B cell (primary cell): ENCODE measurements around the gene PPP1R2. TPM values are rescaled to one million over a fixed set of nuclear protein-coding genes. Genes with fewer than 3 reads are reported as not detected.

ENCODE experiments used
- ATAC-seq: fragments of 200-7000 bp; cut with Tn5 transposase; one replicate; pipeline ENCODE4 v1.10.0; 2021; ENCODE audit warnings: low read depth, mild to moderate bottlenecking, moderate number of reproducible peaks, moderate library complexity
- CTCF ChIA-PET: fragments of 350-600 bp; sonication (Branson Sonifier 250); formaldehyde crosslinking; loops from one replicate; lab custom pipeline; 2021; ENCODE audit warnings: antibody characterized with exemption, inconsistent platforms; lab: Charles Lee
- POLR2A ChIA-PET: fragments of 350-600 bp; sonication (Branson Sonifier 250); formaldehyde crosslinking; loops from one replicate; lab custom pipeline; 2021; ENCODE audit warnings: antibody characterized with exemption; lab: Charles Lee
- DNase-seq: peaks from one replicate; pipeline ENCODE4 v3.0.0; 2013
- H2AFZ ChIP-seq: 2 replicates; pipeline ENCODE4 v1.6.1; 2012; ENCODE audit warnings: mild to moderate bottlenecking, low read depth, low read length; ENCODE audit not compliant: insufficient read depth, poor library complexity, severe bottlenecking
- H3K27ac ChIP-seq, 2 donors: 1 replicate in 1 of 2; 2 replicates in 1 of 2; pipeline ENCODE4 v1.5.1; 2012 to 2013; ENCODE audit warnings: low read length in 2 of 2, mild to moderate bottlenecking in 2 of 2, moderate library complexity in 1 of 2
- H3K27me3 ChIP-seq, 4 experiments: fragments of 200-600 bp in 1 of 4; sonication (generic) in 1 of 4; replicated peaks in 1 of 4; 1 replicate in 2 of 4; 2 replicates in 2 of 4; pipeline versions ENCODE4 v1.6.1 to v1.7.0; 2013 to 2016; ENCODE audit warnings: low read length in 3 of 4, mild to moderate bottlenecking in 2 of 4, mixed read lengths in 1 of 4, moderate library complexity in 1 of 4; ENCODE audit not compliant: insufficient read depth in 4 of 4, control insufficient read depth in 3 of 4; ENCODE audit errors: control extremely low read depth in 1 of 4
- H3K36me3 ChIP-seq, 2 experiments: replicated peaks in 1 of 2; 1 replicate in 1 of 2; 2 replicates in 1 of 2; pipeline versions ENCODE4 v1.6.1 to v1.7.1; 2013; ENCODE audit warnings: low read length in 1 of 2; ENCODE audit not compliant: insufficient read depth in 2 of 2, control insufficient read depth in 1 of 2; ENCODE audit errors: control extremely low read depth in 1 of 2, extremely low read depth in 1 of 2
- H3K4me1 ChIP-seq, 2 donors: fragments of 200-600 bp in 1 of 2; sonication (generic) in 1 of 2; 1 replicate in 1 of 2; 2 replicates in 1 of 2; pipeline versions ENCODE4 v1.5.1 to v1.6.1; 2013 to 2017; ENCODE audit warnings: low read length in 2 of 2; ENCODE audit not compliant: control insufficient read depth in 2 of 2, insufficient read depth in 2 of 2
- H3K4me2 ChIP-seq: replicated peaks from 2 replicates; pipeline ENCODE3; 2012; ENCODE audit warnings: mild to moderate bottlenecking, low read depth, low read length; ENCODE audit not compliant: poor library complexity, severe bottlenecking
- H3K4me3 ChIP-seq, 5 experiments: fragments of 200-600 bp in 1 of 5; sonication (generic) in 1 of 5; 1 replicate in 3 of 5; 2 replicates in 2 of 5; pipeline versions ENCODE4 v1.5.1 to v1.7.0; 2011 to 2016; ENCODE audit warnings: low read length in 4 of 5, mild to moderate bottlenecking in 4 of 5, low read depth in 2 of 5, control low read depth in 1 of 5, moderate library complexity in 1 of 5; ENCODE audit not compliant: insufficient read depth in 1 of 5; ENCODE audit errors: control extremely low read depth in 1 of 5, extremely low read depth in 1 of 5
- H3K79me2 ChIP-seq: fragments of 200-600 bp; sonication (generic); one replicate; pipeline ENCODE4 v1.6.0; 2016; ENCODE audit warnings: low read length; ENCODE audit not compliant: control insufficient read depth, insufficient read depth
- H3K9ac ChIP-seq: fragments of 200-600 bp; sonication (generic); 2 replicates; pipeline ENCODE4 v1.6.1; 2017; ENCODE audit warnings: mild to moderate bottlenecking, low read length, moderate library complexity
- H3K9me3 ChIP-seq, 3 donors: one replicate each; pipeline versions ENCODE4 v1.6.1 to v1.7.1; 2013; ENCODE audit warnings: low read length in 2 of 3; ENCODE audit not compliant: control insufficient read depth in 2 of 3, insufficient read depth in 1 of 3; ENCODE audit errors: control extremely low read depth in 1 of 3
- H4K20me1 ChIP-seq: 2 replicates; pipeline ENCODE4 v1.6.0; 2012; ENCODE audit warnings: mild to moderate bottlenecking, low read length; ENCODE audit not compliant: insufficient read depth, control insufficient read depth, poor library complexity, severe bottlenecking
- H3K27ac Mint-ChIP-seq: one replicate; pipeline ENCODE4 v1.8.0; 2021; ENCODE audit warnings: mixed read lengths
- H3K27me3 Mint-ChIP-seq: one replicate; pipeline ENCODE4 v1.8.0; 2021; ENCODE audit warnings: mixed read lengths
- H3K4me1 Mint-ChIP-seq: one replicate; pipeline ENCODE4 v1.8.0; 2021; ENCODE audit warnings: mixed read lengths
- H3K4me3 Mint-ChIP-seq: one replicate; pipeline ENCODE4 v1.8.0; 2021; ENCODE audit warnings: mixed read lengths
- H3K9me3 Mint-ChIP-seq: one replicate; pipeline ENCODE4 v1.8.0; 2022; ENCODE audit warnings: mixed read lengths; ENCODE audit not compliant: insufficient read depth
- EZH2 ChIP-seq: IDR thresholded peaks from 2 replicates; pipeline ENCODE4 v1.6.1; 2012; ENCODE audit warnings: borderline replicate concordance, low read depth, mild to moderate bottlenecking, moderate library complexity, low read length; ENCODE audit not compliant: insufficient read depth, poor library complexity, severe bottlenecking
- WGBS: methylation state at CpG from one replicate; pipeline ENCODE4 v1.1.5; 2013; ENCODE audit warnings: missing lambda C conversion rate; ENCODE audit not compliant: insufficient coverage; 5-methylcytosine and 5-hydroxymethylcytosine counted together
- intact Hi-C: fragments of 100-400 bp; cut with micrococcal nuclease; formaldehyde crosslinking; loops from one replicate; pipeline ENCODE4 v1.10.0; 2022
- polyA plus RNA-seq: library from polyadenylated mRNA; depleted of rRNA; stranded (reverse); fragments of >200 nt; gene quantifications from 2 replicates; pipeline ENCODE4 v1.2.3, GENCODE V29; 2012
- total RNA-seq, 2 donors: library from RNA; stranded (reverse); fragments of 120-200 nt in 1 of 2; gene quantifications; 1 replicate in 1 of 2; 2 replicates in 1 of 2; pipeline versions ENCODE4 v1.2.3 to v1.2.4, GENCODE V29; 2013 to 2022
- TF ChIP-seq, protein P1 (sequence below): fragments of 200-600 bp; IDR thresholded peaks from one replicate; pipeline ENCODE4 v1.8.0; 2022; ENCODE audit warnings: antibody characterized with exemption, mild to moderate bottlenecking

Gene PPP1R2
- total and polyA plus RNA-seq, 2 donors (not counting 1 experiment from before 2014, with no cell fraction given): 39.1 to 73.8 TPM

DNA sequence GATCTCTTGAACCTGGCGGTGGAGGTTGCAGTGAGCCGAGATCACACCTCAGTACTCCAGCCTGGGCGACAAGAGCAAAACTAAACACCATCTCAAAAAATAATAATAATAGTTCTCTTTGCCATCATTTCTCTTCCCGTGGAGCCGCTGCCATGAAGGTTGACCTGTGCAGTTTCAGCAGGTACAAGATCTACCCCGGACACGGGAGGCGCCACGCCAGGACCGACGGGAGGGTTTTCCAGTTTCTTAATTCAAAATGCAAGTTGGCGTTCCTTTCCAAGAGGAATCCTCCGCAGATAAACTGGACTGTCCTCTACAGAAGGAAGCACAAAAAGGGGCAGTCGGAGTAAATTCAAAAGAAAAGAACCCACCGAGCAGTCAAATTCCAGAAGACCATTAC, 11.3 kb upstream of the PPP1R2 start:
- H3K4me3 Mint-ChIP-seq: no peak overlapping the region
- Histone ChIP-seq H3K4me3 (no peak overlapping the region), H3K9me3 (no peaks in the 10 kb centered on the region), H3K27me3 (no peaks in the 10 kb centered on the region), H3K36me3 (no peaks in the 10 kb centered on the region), H2AFZ (no peak overlapping the region), H3K9ac (no peak overlapping the region), H3K27ac (no peak overlapping the region), H4K20me1 (no peaks in the 10 kb centered on the region), H3K4me2 (no peak overlapping the region), H3K79me2 (no peaks in the 10 kb centered on the region), H3K4me1 (peaks cover 22 to 23% of the 10 kb centered on the region in 2 donors)
- H3K9me3 Mint-ChIP-seq: no peaks in the 10 kb centered on the region
- intact Hi-C loops: no loop called here
- ChIA-PET POLR2A (no interaction called here), CTCF (no interaction called here)
- 96% methylated on average over 12 of the region's 15 CpGs for WGBS
- DNase-seq (no peak), ATAC-seq (no peak)
- no peaks in the 10 kb centered on the region for H3K27me3 Mint-ChIP-seq
- TF ChIP-seq, protein P1, sequence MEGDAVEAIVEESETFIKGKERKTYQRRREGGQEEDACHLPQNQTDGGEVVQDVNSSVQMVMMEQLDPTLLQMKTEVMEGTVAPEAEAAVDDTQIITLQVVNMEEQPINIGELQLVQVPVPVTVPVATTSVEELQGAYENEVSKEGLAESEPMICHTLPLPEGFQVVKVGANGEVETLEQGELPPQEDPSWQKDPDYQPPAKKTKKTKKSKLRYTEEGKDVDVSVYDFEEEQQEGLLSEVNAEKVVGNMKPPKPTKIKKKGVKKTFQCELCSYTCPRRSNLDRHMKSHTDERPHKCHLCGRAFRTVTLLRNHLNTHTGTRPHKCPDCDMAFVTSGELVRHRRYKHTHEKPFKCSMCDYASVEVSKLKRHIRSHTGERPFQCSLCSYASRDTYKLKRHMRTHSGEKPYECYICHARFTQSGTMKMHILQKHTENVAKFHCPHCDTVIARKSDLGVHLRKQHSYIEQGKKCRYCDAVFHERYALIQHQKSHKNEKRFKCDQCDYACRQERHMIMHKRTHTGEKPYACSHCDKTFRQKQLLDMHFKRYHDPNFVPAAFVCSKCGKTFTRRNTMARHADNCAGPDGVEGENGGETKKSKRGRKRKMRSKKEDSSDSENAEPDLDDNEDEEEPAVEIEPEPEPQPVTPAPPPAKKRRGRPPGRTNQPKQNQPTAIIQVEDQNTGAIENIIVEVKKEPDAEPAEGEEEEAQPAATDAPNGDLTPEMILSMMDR: no peak
- no peak for TF ChIP-seq EZH2
- H3K27ac Mint-ChIP-seq: no peak overlapping the region
- peaks cover 28% of the 10 kb centered on the region for H3K4me1 Mint-ChIP-seq

- H3K9ac ChIP-seq: no peak overlapping the region
- CTCF ChIA-PET: interaction anchor here (1.0 kb wide), 1 partner anchor 10 kb away, joined by 4 read pairs; the partner anchor contains the start of gene PPP1R2
- no peak for TF ChIP-seq EZH2
- TF ChIP-seq, protein P1: no peak
- intact Hi-C loops: no loop called here
- H4K20me1 ChIP-seq: no peaks in the 10 kb centered on the region
- no peaks in the 10 kb centered on the region for H3K27me3 Mint-ChIP-seq
- WGBS: 87% methylated on average over 7 of the region's 7 CpGs
- peaks cover 31 to 35% of the 10 kb centered on the region in 2 donors for H3K4me1 ChIP-seq
- H3K27ac Mint-ChIP-seq: no peak overlapping the region
- POLR2A ChIA-PET: no interaction called here
- H2AFZ ChIP-seq: no peak overlapping the region
- no peaks in the 10 kb centered on the region for H3K36me3 ChIP-seq
- H3K9me3 Mint-ChIP-seq: no peaks in the 10 kb centered on the region
- no peak for ATAC-seq
- no peak overlapping the region for H3K27ac ChIP-seq
- H3K4me1 Mint-ChIP-seq: peaks cover 30% of the 10 kb centered on the region
- H3K4me2 ChIP-seq: no peak overlapping the region
- H3K4me3 Mint-ChIP-seq: no peak overlapping the region
- H3K4me3 ChIP-seq: no peak overlapping the region
- H3K9me3 ChIP-seq: no peaks in the 10 kb centered on the region
- DNase-seq: no peak
- H3K27me3 ChIP-seq: no peaks in the 10 kb centered on the region
- no peaks in the 10 kb centered on the region for H3K79me2 ChIP-seq
Measured at GRCh38 chr3:195553268-195553667, 10.1 kb upstream of the PPP1R2 start.
